Measurements from ENCODE around the gene CALM1.

DNA sequence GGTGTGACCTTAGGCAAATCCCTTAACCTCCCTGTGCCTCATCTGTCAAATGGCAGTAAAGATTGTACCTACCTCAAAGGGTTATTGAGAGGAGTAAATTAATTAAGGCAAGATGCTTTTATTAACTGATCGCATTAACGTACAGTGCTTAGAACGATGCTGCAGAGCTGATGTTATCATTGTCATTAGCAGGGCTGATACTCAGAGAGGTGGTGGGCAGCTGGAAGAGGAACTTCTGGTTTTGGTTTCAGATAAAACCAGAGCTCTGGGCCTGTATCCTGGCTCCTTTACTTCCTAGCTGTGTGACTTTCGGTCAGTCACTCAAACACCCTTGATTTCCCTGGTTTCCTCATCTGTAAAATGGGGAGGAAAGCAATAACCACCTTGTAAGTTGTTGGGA, 55.1 kb downstream of the CALM1 start:
- TF ChIP-seq DPF2 (IDR thresholded peaks at IDR 0.05) (no peak), EZH2 (IDR thresholded peaks at IDR 0.05; ENCODE audit: borderline replicate concordance, control insufficient read depth, low read depth, low read length) (no peak), PAX8 (IDR thresholded peaks at IDR 0.05) (no peak), HDGF (IDR thresholded peaks at IDR 0.05) (no peak), ZNF24 (IDR thresholded peaks at IDR 0.05) (no peak), TCF7 (IDR thresholded peaks at IDR 0.05; ENCODE audit: borderline replicate concordance) (no peak), HDAC6 (IDR thresholded peaks at IDR 0.05; ENCODE audit: unreplicated experiment) (no peak), EP300 (IDR thresholded peaks at IDR 0.05; ENCODE audit: borderline replicate concordance in 1 of 2, control insufficient read depth in 1 of 2, low read depth in 2 of 2, low read length in 2 of 2) (no peak)
- TF ChIP-seq, protein P1, sequence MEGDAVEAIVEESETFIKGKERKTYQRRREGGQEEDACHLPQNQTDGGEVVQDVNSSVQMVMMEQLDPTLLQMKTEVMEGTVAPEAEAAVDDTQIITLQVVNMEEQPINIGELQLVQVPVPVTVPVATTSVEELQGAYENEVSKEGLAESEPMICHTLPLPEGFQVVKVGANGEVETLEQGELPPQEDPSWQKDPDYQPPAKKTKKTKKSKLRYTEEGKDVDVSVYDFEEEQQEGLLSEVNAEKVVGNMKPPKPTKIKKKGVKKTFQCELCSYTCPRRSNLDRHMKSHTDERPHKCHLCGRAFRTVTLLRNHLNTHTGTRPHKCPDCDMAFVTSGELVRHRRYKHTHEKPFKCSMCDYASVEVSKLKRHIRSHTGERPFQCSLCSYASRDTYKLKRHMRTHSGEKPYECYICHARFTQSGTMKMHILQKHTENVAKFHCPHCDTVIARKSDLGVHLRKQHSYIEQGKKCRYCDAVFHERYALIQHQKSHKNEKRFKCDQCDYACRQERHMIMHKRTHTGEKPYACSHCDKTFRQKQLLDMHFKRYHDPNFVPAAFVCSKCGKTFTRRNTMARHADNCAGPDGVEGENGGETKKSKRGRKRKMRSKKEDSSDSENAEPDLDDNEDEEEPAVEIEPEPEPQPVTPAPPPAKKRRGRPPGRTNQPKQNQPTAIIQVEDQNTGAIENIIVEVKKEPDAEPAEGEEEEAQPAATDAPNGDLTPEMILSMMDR (IDR thresholded peaks at IDR 0.05 in 2 of 3, conservative IDR thresholded peaks at IDR 0.05 in 1 of 3; ENCODE audit: control insufficient read depth in 2 of 3, extremely low read depth in 1 of 3, insufficient read depth in 1 of 3, low read depth in 3 of 3, low read length in 3 of 3), result no peak
- TF ChIP-seq, protein P2, sequence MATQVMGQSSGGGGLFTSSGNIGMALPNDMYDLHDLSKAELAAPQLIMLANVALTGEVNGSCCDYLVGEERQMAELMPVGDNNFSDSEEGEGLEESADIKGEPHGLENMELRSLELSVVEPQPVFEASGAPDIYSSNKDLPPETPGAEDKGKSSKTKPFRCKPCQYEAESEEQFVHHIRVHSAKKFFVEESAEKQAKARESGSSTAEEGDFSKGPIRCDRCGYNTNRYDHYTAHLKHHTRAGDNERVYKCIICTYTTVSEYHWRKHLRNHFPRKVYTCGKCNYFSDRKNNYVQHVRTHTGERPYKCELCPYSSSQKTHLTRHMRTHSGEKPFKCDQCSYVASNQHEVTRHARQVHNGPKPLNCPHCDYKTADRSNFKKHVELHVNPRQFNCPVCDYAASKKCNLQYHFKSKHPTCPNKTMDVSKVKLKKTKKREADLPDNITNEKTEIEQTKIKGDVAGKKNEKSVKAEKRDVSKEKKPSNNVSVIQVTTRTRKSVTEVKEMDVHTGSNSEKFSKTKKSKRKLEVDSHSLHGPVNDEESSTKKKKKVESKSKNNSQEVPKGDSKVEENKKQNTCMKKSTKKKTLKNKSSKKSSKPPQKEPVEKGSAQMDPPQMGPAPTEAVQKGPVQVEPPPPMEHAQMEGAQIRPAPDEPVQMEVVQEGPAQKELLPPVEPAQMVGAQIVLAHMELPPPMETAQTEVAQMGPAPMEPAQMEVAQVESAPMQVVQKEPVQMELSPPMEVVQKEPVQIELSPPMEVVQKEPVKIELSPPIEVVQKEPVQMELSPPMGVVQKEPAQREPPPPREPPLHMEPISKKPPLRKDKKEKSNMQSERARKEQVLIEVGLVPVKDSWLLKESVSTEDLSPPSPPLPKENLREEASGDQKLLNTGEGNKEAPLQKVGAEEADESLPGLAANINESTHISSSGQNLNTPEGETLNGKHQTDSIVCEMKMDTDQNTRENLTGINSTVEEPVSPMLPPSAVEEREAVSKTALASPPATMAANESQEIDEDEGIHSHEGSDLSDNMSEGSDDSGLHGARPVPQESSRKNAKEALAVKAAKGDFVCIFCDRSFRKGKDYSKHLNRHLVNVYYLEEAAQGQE (IDR thresholded peaks at IDR 0.05; ENCODE audit: low read depth, low read length), result no peak

All from GM12878 (cell line).